ENCODE measurements around the gene GARRE1. TPM values are rescaled to one million over a fixed set of nuclear protein-coding genes. Genes with fewer than 3 reads are reported as not detected.
A peak's percentile ranks its signal among the peaks of the same experiment; 100 is the strongest.

GARRE1 gene
- total and polyA plus RNA-seq, 8 donors: 2.1 to 60.7 (median 13.8) TPM

- WGBS, 5 donors: 62 to 71% (median 65%) methylated on average over 6 of the region's 6 CpGs
- TF ChIP-seq EP300 (IDR thresholded peaks at IDR 0.05) (no peak), POLR2AphosphoS5 (IDR thresholded peaks at IDR 0.05) (no peak), POLR2A (IDR thresholded peaks at IDR 0.05) (no peak), CTCF (IDR thresholded peaks at IDR 0.05) (no peak)
- Histone ChIP-seq H3K27ac (peak overlapping the region in 2 of 5 donors; percentile 43 to 49), H3K4me1 (peaks cover 2 to 65% (median 29%) of the 10 kb centered on the region in 4 donors), H3K36me3 (peaks cover 0 to 8% (median 3%) of the 10 kb centered on the region in 4 donors), H3K4me3 (peak overlapping the region in 1 of 4 donors; percentile 0), H3K27me3 (no peaks in the 10 kb centered on the region), H3K9me3 (no peaks in the 10 kb centered on the region)
- intact Hi-C loops (cut with DNase I; ENCODE audit: low total_unique reads): no loop called here
- no peak for DNase-seq
Observed at GRCh38 chr19:34265221-34265650, 10.9 kb downstream of the GARRE1 start.

DNA sequence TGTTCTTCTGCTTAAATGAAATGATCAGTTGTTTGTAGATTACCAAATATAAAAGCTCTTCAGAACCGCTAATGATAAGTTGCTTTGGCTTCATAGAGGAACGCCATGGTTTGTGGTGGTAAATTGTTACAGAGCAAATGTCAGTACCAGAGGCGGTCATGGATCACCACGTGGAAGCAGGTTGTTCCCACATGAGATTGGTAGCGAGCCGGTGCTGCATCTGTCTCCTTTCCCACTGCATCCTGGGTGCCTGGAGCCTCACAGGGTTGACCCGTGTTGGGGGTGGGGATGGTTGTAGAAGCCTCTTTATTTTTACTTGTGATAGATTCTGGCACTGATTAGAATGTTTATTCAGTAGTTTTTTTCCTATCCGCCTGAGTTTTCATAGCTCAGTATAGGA is 14.7 kb downstream of the GARRE1 start:
- DNase-seq: peak in 1 of 2 donors; percentile 37
- intact Hi-C loops (cut with DNase I; ENCODE audit: low total_unique reads): no loop called here
- Histone ChIP-seq H3K27me3 (no peaks in the 10 kb centered on the region), H3K4me3 (no peak overlapping the region), H3K4me1 (peaks cover 7 to 47% (median 27%) of the 10 kb centered on the region in 4 donors), H3K27ac (peak overlapping the region in 4 of 5 donors; percentile 53 to 81 (median 72)), H3K36me3 (peaks cover 0 to 8% (median 3%) of the 10 kb centered on the region in 4 donors), H3K9me3 (no peaks in the 10 kb centered on the region)
- no peak for TF ChIP-seq EP300 (IDR thresholded peaks at IDR 0.05)
- TF ChIP-seq POLR2AphosphoS5 (IDR thresholded peaks at IDR 0.05): no peak
- no peak for TF ChIP-seq POLR2A (IDR thresholded peaks at IDR 0.05)
- no peak for TF ChIP-seq CTCF (IDR thresholded peaks at IDR 0.05)
- WGBS, 5 donors: 52 to 58% (median 54%) methylated on average over 8 of the region's 8 CpGs

DNA sequence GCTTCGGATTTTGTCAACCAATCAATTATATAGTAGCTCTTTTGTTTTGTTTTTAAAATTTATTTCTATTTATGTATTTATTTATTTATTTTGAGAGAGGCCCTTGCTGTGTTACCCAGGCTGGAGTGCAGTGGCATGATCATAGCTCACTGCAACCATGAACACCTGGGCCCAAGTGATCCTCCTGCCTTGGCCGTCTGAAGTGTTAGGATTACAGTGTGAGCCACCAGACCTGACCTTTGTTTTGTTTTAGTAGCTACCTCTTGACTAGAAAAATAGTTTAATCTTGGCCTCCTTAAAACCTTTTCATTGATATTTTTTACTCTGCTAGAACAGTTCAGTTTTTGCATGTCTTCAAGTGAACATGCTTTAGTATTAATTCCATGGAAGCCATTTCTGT is 15.1 kb downstream of the GARRE1 start:
- intact Hi-C loops (cut with DNase I; ENCODE audit: low total_unique reads): no loop called here
- peak overlapping the region in 4 of 5 donors; percentile 53 to 81 (median 72) for H3K27ac ChIP-seq
- 36 to 50% (median 45%) methylated on average over 2 of the region's 2 CpGs for WGBS, 5 donors
- no peaks in the 10 kb centered on the region for H3K27me3 ChIP-seq
- TF ChIP-seq CTCF (IDR thresholded peaks at IDR 0.05) (no peak), POLR2AphosphoS5 (IDR thresholded peaks at IDR 0.05) (no peak), POLR2A (IDR thresholded peaks at IDR 0.05) (no peak), EP300 (IDR thresholded peaks at IDR 0.05) (no peak)
- H3K4me3 ChIP-seq: no peak overlapping the region
- H3K4me1 ChIP-seq: peaks cover 10 to 44% (median 29%) of the 10 kb centered on the region in 4 donors
- DNase-seq: no peak
- H3K36me3 ChIP-seq: peaks cover 0 to 8% (median 3%) of the 10 kb centered on the region in 4 donors
- no peaks in the 10 kb centered on the region for H3K9me3 ChIP-seq

DNA sequence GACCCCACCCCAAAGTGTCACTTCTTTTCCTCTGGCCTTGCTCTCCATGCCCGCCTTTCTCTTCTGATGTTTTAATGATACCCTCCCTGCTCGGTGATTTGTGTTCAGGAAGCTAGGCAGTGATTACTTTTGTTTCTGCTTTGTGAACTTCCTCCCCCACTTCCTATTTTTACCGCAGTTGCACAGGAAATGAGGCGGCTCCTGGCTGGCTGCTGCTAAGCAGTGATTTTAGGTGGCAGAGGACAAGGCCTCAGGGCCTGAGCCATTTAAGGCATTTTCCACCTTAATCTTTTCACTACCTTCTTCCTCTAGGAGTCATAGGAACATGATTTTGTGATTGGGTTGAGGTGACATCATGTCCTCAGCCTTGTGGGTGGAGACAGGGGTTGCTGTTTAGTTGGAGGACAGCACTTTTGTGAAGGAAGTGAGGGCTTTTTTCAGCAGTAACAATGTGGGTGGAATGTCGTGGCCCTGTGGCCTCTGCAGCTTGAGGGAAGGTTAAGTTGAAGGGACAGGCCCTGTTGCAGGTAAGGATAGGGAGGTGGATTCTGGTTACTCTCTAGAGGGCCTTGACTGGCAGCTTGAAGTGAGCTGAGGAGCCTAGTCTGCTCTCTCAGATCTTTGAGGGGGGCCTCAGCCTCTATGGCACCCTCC is 15.7 kb downstream of the GARRE1 start:
- WGBS, 5 donors: 42 to 61% (median 44%) methylated on average over 5 of the region's 5 CpGs
- Histone ChIP-seq H3K9me3 (no peaks in the 10 kb centered on the region), H3K27me3 (no peaks in the 10 kb centered on the region), H3K4me1 (peaks cover 11 to 47% (median 29%) of the 10 kb centered on the region in 4 donors), H3K36me3 (peaks cover 0 to 8% (median 3%) of the 10 kb centered on the region in 4 donors), H3K27ac (peak overlapping the region; percentile 48 to 81 (median 72)), H3K4me3 (no peak overlapping the region)
- TF ChIP-seq POLR2A (IDR thresholded peaks at IDR 0.05) (no peak), POLR2AphosphoS5 (IDR thresholded peaks at IDR 0.05) (peak; percentile 27 to 44 (median 35))
- peak; percentile 40 to 84 for DNase-seq
- intact Hi-C loops (cut with DNase I; ENCODE audit: low total_unique reads): no loop called here

- peaks cover 11 to 57% (median 35%) of the 10 kb centered on the region in 4 donors for H3K4me1 ChIP-seq
- 77 to 87% (median 84%) methylated on average over 4 of the region's 4 CpGs for WGBS, 5 donors
- H3K4me3 ChIP-seq: no peak overlapping the region
- H3K27ac ChIP-seq: no peak overlapping the region
- no peaks in the 10 kb centered on the region for H3K9me3 ChIP-seq
- DNase-seq: no peak
- H3K36me3 ChIP-seq: no peaks in the 10 kb centered on the region
- no peaks in the 10 kb centered on the region for H3K27me3 ChIP-seq
- intact Hi-C loops (cut with DNase I; ENCODE audit: low total_unique reads): no loop called here
- TF ChIP-seq POLR2AphosphoS5 (IDR thresholded peaks at IDR 0.05): no peak
- TF ChIP-seq EP300 (IDR thresholded peaks at IDR 0.05): no peak
- TF ChIP-seq CTCF (IDR thresholded peaks at IDR 0.05): no peak
- no peak for TF ChIP-seq POLR2A (IDR thresholded peaks at IDR 0.05)
Observed at GRCh38 chr19:34273121-34273520, 18.8 kb downstream of the GARRE1 start.

Data from stomach (tissue), 9 donors.